ENCODE results near the gene GOLGA6C.
"Not testable (repeated sequence)": the region's sequence is repeated elsewhere in the genome, so short reads cannot be mapped to it uniquely, and the experiment has no call there.

The GOLGA6C gene

GRCh38 chr15:75227663-75228280 is 30.4 kb upstream of the GOLGA6C start:
- DNase-seq (ENCODE audit: low spot score), result no peak

DNA sequence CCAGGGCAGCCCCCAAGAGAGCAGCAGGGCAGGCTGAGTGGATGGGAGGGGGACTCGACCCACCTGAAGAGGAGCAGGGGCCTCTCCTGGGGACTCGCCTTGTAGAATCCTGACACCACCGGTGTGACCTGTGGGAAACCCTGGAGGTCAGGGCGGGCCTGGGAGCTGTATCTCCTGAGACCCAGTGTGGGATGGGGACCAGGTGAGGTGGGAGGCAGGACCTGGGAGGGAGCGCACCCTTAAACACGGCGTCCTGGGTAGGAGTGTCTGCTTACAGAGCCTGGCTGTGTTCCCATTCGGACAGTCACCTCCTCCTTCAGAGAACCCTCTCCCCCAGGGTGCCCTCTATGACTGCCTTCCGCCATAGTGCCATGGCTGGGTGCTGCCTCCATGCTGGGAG is 29.3 kb upstream of the GOLGA6C start:
- DNase-seq (ENCODE audit: low spot score), result no peak

GRCh38 chr15:75229191-75230015 is 28.7 kb upstream of the GOLGA6C start:
- DNase-seq (ENCODE audit: low spot score), result no peak

DNA sequence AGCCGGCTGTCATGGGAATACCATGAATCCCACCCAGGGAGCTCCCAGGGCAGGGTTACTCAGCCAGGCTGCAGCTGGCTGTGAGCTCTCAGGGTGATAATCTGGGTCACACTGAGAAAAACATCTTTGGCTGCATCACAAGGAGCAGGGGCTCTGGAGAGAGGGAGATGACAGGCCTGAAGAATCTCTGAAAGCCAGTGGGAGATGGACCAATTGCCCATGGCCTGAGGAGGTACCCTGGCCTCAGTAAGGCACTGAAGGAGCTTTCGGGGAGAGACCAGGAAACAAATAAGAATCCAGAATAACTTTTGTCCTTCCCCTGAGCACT is 28.2 kb upstream of the GOLGA6C start:
- DNase-seq (ENCODE audit: low spot score), result no peak

DNA sequence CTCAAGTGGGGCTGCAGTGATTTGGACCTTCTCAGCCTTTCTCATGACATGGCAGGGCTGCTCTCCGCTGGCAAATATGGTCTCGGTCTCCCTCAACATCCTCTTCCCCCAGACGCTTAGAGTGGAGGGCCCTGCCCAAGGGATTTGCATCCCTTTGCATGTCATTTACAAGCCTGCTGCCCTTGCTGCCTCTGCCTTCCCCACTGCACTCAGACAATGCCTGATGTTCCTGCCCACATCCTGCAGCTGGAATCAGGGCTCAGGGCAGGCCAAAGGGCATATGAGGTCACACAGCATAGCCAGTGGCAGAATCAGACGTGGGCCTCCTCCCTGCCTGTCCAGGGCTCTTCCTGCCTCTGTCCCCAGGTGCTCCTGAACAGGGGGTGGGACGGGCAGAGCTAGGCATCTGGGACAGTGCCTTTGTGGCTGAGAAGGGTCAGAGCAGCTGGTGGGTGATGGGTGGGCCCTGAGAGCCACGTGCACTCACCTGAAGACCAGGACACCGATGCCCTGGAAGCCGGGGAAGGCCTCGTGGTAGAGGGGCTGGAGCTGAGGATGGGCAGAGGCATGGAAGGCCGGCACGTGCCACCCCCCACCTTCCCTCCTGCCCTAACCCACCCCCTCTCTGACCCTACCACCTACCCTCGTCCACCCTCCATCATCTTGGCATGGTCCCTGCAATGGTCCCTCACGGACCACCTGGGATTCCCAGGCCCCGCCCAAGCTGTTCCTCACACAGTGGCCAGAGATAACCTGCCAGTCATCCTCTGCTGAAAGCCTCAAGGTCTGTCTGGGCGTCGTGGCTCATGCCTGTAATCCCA is 27.4 kb upstream of the GOLGA6C start:
- DNase-seq (ENCODE audit: low spot score), result no peak

GRCh38 chr15:75231836-75232235 is 26.3 kb upstream of the GOLGA6C start:
- no peak for DNase-seq (ENCODE audit: low spot score)

DNA sequence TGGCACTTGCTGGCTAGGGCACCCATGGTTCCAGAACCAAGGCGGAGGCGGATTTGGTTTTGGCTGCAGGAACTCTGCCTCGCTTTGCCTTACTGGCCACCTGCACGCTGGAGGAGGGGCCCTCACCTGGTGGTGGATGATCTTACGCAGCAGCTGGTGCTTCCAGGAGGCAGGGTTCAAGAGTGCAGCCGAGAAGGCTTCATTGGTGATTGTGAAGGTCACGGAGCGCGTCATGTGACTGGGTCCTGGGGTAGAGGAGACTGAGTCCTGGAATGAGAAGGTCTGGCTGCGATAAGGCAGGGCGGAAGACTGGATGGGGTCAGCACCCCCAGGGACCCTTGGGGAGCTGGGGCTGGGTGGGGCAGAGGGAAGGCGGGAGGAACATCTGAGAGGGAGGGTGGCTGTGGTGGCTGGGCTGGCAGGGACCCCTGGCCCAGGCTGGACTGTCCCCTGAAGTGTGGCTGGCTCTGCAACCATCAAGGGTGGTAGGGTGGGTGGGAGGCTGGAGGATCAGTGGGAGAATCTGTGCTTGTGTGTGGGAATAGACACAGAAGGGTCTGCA is 25.8 kb upstream of the GOLGA6C start:
- DNase-seq (ENCODE audit: low spot score), result no peak

DNA sequence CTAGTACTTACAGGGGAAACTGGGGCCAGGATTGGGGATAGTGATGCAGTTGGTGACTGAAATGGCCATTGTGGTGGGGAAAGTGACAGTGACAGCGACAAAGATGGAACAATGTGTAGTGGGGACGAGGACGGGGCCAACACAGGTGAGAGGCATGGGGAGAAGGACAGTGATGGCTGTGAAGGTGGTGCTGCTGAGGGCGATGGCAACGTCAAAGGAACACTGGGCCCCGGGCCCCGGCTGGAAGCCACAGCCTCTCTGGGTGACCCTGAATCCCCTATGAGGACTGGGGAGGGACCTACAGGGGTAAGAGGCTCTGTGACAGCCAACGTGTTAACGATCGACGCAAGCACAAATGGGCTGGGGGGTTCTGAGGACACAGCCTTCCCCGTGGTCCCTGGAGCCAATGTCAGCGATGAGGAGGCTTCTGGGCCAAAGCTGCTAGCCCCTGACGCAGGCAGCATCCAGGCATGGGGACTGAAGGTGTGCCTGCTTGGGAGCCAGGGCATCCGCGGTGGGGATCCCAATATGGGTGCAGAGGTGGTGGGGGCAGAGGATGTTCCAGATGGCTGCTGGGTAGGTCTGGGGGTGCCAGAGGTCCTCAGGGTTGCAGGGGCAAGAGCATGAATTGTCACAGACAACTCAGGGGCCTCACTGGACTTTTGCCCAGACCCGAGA is 25.2 kb upstream of the GOLGA6C start:
- DNase-seq (ENCODE audit: low spot score), result no peak

DNA sequence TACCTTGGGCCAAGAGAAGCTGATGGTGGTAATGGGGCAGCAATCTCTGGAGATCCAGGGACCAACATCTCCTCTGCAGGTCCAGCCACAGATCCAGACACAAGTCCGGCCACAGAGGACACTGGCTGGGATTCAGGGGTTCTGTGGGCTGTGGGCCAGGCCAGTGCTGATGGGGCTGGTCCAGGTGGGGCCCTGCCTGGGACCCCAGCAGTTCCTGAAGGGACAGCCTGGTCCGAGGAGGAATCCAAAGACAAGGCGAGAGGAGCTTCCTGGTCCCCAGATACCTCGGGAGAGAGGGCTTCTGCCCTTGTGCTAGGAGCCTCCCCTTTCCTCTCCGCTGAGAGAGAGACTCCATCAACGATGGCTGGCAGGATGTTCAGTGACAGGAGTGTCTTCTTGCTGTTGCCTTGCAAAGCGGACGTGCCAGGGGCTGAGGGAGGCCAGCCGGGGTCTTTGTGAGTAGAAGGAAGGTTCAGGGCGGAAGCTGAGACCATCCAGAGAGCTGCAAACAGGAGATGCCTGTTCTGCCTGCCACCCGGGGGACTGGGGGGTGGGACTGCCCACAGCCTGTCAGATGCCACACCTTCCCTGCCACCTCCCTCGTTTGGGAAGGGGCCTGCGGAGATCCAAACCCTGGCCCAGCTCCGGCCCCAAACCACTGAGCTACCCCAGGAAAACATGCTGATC is 24.5 kb upstream of the GOLGA6C start:
- DNase-seq (ENCODE audit: low spot score), result no peak

- DNase-seq (ENCODE audit: low spot score), result no peak
Measured at GRCh38 chr15:75234191-75234810, 23.8 kb upstream of the GOLGA6C start.

DNA sequence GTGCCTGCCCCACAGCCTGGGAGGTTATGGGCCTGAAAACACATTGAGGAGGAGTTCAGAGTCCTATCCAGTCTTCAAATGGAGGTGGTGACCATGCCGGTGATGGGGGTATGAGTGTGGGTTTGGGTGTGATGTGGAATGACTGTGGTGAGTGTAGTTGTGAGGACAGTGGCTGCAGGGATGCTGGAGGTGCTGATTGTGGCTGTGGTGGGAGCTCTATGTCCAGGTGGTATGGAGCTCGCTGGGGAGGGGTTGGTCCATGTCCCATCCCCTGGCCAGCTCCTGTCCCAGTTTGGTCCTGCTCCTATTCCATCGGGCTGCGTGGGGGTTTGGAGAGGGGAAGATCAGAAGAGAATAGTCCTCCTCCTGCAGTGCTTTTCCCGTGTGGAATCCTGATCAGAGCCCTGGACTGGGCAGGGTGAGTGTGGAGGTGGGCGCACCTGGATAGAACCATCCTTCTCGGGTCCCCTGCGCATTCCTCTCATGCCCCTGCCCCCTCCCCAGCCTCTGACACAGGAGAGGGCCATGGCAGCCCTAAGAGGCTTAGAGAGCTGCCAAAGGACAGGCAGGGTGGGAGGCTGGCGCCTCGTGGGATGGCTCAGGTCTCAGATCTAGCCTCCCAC is 23.0 kb upstream of the GOLGA6C start:
- DNase-seq (ENCODE audit: low spot score), result no peak

DNA sequence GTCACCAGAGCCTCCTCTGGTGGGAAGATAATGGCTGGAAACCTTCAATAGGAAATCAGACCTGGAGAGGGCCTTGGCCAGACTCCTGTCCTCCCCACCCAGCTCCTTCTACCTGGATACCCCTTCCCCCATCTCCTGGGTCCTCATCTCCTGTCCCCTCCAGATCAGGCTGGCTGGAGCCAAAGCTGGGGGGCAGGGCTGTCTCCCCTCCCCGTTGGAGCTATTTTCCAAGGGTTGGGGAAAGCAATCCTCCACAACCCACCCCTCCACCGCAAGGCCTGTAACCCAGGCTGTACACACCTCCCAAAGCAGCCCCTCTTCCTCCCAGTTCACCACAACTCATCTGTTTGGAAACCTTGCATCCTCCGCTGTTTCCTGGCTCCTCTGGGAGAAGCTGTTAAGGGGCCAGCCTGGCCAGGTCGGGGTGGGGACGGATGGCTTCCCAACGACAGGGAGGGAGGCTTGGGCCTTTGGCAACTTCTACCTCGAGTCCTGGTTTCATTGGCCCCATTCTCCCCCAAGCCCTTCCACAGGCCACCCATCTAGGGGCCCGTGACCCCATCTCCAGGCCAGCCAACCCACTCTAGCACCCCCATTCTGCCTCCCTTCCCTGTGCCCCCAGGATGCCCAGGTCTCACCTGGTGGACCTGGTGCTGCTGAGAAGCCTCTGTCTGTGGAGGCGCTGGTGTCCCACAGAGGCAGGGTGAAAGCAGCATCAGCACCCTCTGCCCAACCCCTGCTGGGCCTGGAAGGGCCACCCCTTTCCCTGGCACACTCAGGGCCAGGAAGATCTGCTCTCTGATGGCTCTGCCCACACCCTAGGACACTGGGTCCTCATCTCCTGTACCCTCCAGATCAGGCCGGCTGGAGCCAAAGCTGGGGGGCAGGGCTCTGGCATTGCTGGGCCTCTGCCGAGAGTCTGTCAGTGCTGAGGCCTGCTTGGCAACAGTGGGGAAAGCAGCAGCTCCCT is 22.1 kb upstream of the GOLGA6C start:
- DNase-seq (ENCODE audit: low spot score), result no peak

DNA sequence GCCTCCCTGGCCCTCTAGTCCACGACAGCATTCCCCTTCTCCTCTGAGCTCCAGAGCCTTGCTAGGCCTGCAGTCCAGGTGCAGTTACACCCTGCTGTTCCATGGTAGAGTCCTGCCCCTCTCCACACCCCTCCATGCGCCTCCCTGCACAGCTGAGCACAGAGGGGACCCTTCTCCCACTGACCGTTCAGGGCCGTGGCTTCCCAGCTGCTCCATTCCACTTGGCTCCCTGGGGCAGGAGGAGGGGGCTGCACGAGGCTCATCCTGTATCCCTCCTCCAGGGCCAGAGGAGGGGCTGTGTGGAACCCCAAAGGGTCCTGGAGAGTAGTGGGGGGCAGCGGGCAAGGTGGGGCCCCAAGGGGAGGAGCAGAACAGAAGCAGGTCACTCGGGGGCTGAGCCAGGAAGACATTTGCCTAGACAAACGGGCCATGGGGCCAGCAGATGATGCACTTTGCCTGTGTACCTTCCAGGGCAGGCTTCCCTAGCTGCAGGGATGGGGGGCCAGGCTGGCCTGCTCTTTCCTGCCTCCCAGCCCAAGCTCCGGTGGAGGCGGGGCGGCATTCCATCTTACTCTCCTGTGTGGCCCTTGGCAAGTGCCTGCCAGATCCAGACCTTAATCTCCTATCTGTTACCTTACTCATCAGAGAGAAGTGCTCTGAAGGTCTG is 20.7 kb upstream of the GOLGA6C start:
- no peak for DNase-seq (ENCODE audit: low spot score)

GRCh38 chr15:75238150-75238549 is 20.0 kb upstream of the GOLGA6C start:
- DNase-seq (ENCODE audit: low spot score), result no peak

- DNase-seq (ENCODE audit: low spot score), result not testable (repeated sequence)
Measured at GRCh38 chr15:75245741-75246140, 12.4 kb upstream of the GOLGA6C start.

- not testable (repeated sequence) for DNase-seq (ENCODE audit: low spot score)
Measured at GRCh38 chr15:75248991-75249390, 9.1 kb upstream of the GOLGA6C start.

DNA sequence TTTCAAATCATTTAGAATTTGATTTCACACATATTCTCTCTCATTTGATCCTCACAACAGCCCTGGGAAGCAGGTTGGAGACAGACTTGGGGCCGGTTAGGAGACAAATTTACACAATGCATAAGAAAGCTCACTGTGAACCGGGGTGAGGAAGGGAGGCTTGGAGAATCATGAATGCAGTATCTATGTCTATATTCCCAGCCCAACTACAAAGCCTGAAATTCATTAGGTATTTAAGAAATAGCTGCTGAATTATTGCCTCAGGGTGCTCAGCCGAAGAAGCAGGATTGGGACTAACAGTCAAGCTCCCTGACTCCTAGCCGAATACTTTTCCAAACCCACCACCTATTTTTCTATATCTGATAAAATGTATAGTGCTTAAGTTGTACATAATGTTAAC is 8.4 kb upstream of the GOLGA6C start:
- DNase-seq (ENCODE audit: low spot score), result peak; percentile 11

DNA sequence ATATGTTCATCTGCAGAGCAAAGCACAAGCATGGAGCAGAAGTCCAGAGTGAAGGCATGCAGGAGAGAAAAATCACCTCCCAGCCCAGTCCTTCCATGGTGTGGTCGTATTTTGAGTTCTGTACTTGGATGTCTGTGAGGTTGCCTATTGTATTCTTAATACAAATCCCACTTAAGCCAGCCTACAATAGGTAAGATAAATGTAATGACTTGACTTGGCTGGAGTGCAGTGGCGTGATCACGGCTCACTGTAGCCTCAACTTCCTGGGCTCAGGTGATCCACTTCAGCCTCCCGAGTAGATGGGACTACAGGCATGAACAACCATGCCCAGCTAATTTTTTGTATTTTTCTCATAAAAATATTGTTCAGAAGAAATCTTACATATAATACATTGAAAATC is 6.8 kb upstream of the GOLGA6C start:
- DNase-seq (ENCODE audit: low spot score), result not testable (repeated sequence)

DNA sequence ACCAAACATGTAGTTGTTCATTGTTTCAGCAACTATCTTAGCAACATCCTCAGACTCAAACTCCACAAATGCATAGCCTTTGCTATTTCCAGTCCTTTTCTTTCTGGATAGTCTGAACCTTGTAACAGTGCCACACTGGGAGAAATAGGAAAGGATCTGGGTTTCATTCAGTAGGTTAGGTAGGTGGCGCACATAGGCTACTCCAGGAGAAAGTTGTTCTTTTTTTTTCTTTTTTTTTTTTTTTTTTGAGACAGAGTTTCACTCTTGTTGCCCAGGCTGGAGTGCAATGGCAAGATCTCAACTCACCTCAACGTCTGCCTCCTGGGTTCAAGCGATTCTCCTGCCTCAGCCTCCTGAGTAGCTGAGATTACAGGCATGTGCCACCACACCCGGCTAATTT is 5.8 kb upstream of the GOLGA6C start:
- not testable (repeated sequence) for DNase-seq (ENCODE audit: low spot score)

Measured in COLO829 (cell line).